Chondrocyte (in vitro differentiated cells): Measurements from ENCODE around the gene ZNF574. TPM values are rescaled to one million over a fixed set of nuclear protein-coding genes. Genes with fewer than 3 reads are reported as not detected.

ENCODE experiments used
- DNase-seq: peaks from one replicate; pipeline ENCODE4 v3.0.0; 2021; ENCODE audit warnings: mixed read lengths, low spot score
- H3K27ac Mint-ChIP-seq: one replicate; pipeline ENCODE4 v1.8.0; 2021; ENCODE audit warnings: mild to moderate bottlenecking, moderate library complexity, mixed read lengths; ENCODE audit not compliant: unreplicated experiment
- H3K27me3 Mint-ChIP-seq: 2 replicates; pipeline ENCODE4 v1.8.0; 2021; ENCODE audit warnings: low read depth, mixed read lengths
- H3K36me3 Mint-ChIP-seq: 2 replicates; pipeline ENCODE4 v1.8.0; 2021; ENCODE audit warnings: low read depth, mixed read lengths
- H3K4me1 Mint-ChIP-seq: 2 replicates; pipeline ENCODE4 v1.8.0; 2021; ENCODE audit warnings: low read depth, mild to moderate bottlenecking, mixed read lengths
- H3K4me3 Mint-ChIP-seq: one replicate; pipeline ENCODE4 v1.8.0; 2021; ENCODE audit warnings: mild to moderate bottlenecking, moderate library complexity, mixed read lengths; ENCODE audit not compliant: unreplicated experiment
- H3K9me3 Mint-ChIP-seq: 2 replicates; pipeline ENCODE4 v1.8.0; 2021; ENCODE audit warnings: low read depth, mixed read lengths
- CTCF ChIP-seq: fragments of 200-600 bp; sonication (generic); IDR thresholded peaks from 2 replicates; pipeline ENCODE4 v1.5.0; 2021; ENCODE audit warnings: antibody characterized with exemption, mild to moderate bottlenecking, moderate library complexity
- total RNA-seq: library from RNA; stranded (reverse); gene quantifications from 3 replicates; pipeline ENCODE4 v1.2.1, GENCODE V29; 2021

ZNF574 gene
- total RNA-seq, 1 donor from 2014 or later: 13.0 TPM

- no peak overlapping the region for H3K4me3 Mint-ChIP-seq
- H3K27me3 Mint-ChIP-seq: peaks cover 23% of the 10 kb centered on the region
- DNase-seq: no peak
- no peak overlapping the region for H3K27ac Mint-ChIP-seq
- H3K4me1 Mint-ChIP-seq: no peaks in the 10 kb centered on the region
- H3K9me3 Mint-ChIP-seq: no peaks in the 10 kb centered on the region
- no peak for TF ChIP-seq CTCF
- no peaks in the 10 kb centered on the region for H3K36me3 Mint-ChIP-seq
Measured at GRCh38 chr19:42042455-42043170, 33.4 kb upstream of the ZNF574 start.

- Mint-ChIP-seq H3K27me3 (peaks cover 31% of the 10 kb centered on the region), H3K9me3 (no peaks in the 10 kb centered on the region), H3K4me3 (no peak overlapping the region), H3K36me3 (no peaks in the 10 kb centered on the region), H3K27ac (no peak overlapping the region), H3K4me1 (no peaks in the 10 kb centered on the region)
- DNase-seq: no peak
- TF ChIP-seq CTCF: no peak
Measured at GRCh38 chr19:42045575-42045974, 30.4 kb upstream of the ZNF574 start.

- Mint-ChIP-seq H3K4me3 (no peak overlapping the region), H3K9me3 (no peaks in the 10 kb centered on the region), H3K27ac (no peak overlapping the region), H3K4me1 (no peaks in the 10 kb centered on the region), H3K27me3 (peaks cover 30% of the 10 kb centered on the region), H3K36me3 (no peaks in the 10 kb centered on the region)
- no peak for TF ChIP-seq CTCF
- DNase-seq: no peak
Measured at GRCh38 chr19:42048992-42049391, 27.0 kb upstream of the ZNF574 start.

- Mint-ChIP-seq H3K9me3 (no peaks in the 10 kb centered on the region), H3K36me3 (peaks cover 2% of the 10 kb centered on the region), H3K27ac (no peak overlapping the region), H3K4me3 (no peak overlapping the region), H3K27me3 (peaks cover 21% of the 10 kb centered on the region), H3K4me1 (no peaks in the 10 kb centered on the region)
- DNase-seq: no peak
- no peak for TF ChIP-seq CTCF
Measured at GRCh38 chr19:42051166-42052115, 24.5 kb upstream of the ZNF574 start.

GRCh38 chr19:42052241-42052863 is 23.6 kb upstream of the ZNF574 start:
- no peak for TF ChIP-seq CTCF
- peaks cover 24% of the 10 kb centered on the region for H3K27me3 Mint-ChIP-seq
- H3K27ac Mint-ChIP-seq: no peak overlapping the region
- H3K4me1 Mint-ChIP-seq: no peaks in the 10 kb centered on the region
- peaks cover 2% of the 10 kb centered on the region for H3K36me3 Mint-ChIP-seq
- no peak for DNase-seq
- no peaks in the 10 kb centered on the region for H3K9me3 Mint-ChIP-seq
- H3K4me3 Mint-ChIP-seq: no peak overlapping the region
